Uterus (tissue), 2 donors: ENCODE results near the gene TEKT3.

Experiments
- CTCF ChIP-seq, 4 experiments: fragments of 200-600 bp in 2 of 4; fragments of 450-650 bp in 2 of 4; sonication (generic) in 2 of 4; IDR thresholded peaks; one replicate each; pipeline ENCODE4 v1.5.1; 2016 to 2019; ENCODE audit warnings: antibody characterized with exemption in 4 of 4, mild to moderate bottlenecking in 2 of 4, moderate library complexity in 1 of 4
- POLR2A ChIP-seq, 2 donors: fragments of 450-650 bp; IDR thresholded peaks; one replicate each; pipeline ENCODE4 v1.6.1; 2016; ENCODE audit warnings: antibody characterized with exemption in 2 of 2, mild to moderate bottlenecking in 1 of 2, moderate library complexity in 1 of 2

GRCh38 chr17:15278924-15279477 lies 62.4 kb downstream of the TEKT3 start:
- TF ChIP-seq CTCF (IDR thresholded peaks at IDR 0.05) (no peak), POLR2A (IDR thresholded peaks at IDR 0.05) (no peak)
